Measurements from ENCODE around the gene MACIR.

DNA sequence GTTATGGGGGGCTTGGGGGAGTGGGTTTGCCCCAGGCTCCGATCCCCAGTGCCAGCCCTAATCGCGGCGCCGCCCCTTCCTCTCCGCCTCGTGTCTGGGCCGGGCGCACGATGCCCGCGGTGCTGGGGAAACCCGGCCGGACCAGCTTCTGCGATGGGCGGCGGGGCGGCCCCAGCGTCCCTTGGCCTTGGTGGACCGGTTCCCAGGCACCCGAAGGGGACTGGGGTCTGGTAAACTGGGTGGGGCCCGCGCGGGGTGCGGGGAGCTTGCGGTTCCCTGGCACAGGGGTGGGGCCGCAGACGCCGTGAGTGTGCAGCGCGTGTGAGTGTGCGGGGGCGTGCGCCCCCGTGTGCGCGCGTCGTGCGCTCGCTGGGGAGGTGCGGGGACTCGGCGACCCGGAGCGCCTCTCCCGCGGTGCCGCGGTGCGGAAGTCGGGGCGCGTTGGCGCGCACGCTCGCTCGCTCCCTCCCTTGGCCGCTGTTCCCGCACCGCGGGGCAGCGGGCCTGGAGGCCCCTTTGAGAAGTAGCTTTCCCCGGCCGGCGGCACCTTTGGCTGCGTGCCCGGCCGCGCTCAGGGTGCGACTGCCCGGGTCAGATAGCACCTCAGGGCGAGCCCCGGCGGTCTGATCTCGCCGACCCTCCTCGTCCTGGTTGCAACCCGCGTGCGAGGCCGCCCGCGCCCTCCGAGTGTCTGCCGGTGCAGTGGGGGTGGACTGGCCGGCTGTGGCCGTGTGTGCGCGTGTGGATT lies 568 bp downstream of the MACIR start:
- TF ChIP-seq CTCF (IDR thresholded peaks at IDR 0.05) = peak in 1 of 6 experiments; percentile 25
- TF ChIP-seq POLR2A (IDR thresholded peaks at IDR 0.05) = peak in 1 of 2 donors; percentile 26
